ENCODE results near the gene ESPN.
"Not testable (repeated sequence)": the region's sequence is repeated elsewhere in the genome, so short reads cannot be mapped to it uniquely, and the experiment has no call there.

Gene ESPN

DNA sequence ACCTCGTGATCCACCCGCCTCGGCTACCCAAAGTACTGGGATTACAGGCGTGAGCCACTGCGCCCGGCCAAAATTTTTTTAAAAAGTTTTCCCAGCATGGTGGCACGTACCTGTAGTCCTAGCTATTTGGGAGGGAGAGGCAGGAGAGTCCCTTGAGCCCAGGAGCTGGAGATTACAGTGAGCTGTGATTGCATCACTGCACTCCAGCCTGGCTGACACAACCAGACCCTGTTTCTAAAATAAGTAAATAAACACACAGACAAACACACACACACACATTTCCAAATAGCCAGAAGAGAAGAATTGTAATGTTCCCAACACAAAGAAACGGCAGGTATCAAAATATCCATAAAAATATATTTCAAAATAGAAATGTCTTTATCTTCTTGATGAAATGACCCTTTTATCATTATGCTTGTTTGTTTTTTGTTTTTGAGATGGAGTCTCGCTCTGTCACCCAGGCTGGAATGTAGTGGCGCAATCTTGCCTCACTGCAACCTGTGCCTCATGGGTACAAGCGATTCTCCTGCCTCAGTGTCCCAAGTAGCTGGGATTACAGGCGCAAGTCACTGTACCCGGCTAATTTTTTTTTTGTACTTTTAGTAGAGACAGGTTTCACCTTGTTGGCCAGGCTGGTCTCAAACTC, 14.2 kb upstream of the ESPN start:
- no peak for DNase-seq

GRCh38 chr1:6412896-6413295, 11.7 kb upstream of the ESPN start:
- DNase-seq = no peak

DNA sequence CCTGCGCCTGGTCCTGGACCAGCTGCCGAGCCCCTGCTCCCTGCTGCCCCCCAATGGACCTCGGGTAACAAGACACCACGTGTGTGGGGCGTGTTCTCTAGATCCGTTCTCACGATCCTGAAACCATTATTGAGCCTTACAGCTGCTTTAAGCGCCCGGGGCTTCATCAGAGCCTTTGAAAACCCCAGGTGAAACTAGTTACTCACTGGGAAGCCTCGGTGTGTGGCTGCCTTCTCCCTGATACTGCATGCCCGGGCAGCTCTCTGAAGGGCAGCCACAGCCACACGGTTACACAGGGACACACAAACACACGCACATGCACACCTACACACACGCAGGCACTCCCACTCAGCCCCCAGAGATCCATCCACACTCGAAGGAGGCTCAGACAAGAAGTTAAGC, 10.1 kb upstream of the ESPN start:
- DNase-seq = no peak

- DNase-seq = no peak
Observed at GRCh38 chr1:6414881-6415626, 9.5 kb upstream of the ESPN start.

DNA sequence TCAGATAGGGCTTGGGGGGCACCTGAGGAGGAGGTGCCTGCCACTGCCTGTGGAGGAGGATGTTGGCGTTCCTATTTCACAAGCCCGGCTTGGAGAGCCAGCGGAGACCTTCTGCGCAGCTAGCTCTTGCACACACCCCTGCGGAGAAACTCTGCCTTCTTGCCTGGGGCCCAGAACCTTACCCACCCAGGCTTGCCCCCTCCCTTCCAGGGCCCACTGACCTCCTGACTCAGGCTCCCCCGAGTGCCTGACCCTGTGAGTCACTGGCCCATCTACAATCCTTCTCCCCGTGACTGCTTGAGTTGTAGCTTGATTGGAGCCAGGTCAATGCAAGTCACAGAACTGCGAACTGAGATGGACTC, 8.3 kb upstream of the ESPN start:
- no peak for DNase-seq

- no peak for DNase-seq
Observed at GRCh38 chr1:6416906-6417305, 7.7 kb upstream of the ESPN start.

DNA sequence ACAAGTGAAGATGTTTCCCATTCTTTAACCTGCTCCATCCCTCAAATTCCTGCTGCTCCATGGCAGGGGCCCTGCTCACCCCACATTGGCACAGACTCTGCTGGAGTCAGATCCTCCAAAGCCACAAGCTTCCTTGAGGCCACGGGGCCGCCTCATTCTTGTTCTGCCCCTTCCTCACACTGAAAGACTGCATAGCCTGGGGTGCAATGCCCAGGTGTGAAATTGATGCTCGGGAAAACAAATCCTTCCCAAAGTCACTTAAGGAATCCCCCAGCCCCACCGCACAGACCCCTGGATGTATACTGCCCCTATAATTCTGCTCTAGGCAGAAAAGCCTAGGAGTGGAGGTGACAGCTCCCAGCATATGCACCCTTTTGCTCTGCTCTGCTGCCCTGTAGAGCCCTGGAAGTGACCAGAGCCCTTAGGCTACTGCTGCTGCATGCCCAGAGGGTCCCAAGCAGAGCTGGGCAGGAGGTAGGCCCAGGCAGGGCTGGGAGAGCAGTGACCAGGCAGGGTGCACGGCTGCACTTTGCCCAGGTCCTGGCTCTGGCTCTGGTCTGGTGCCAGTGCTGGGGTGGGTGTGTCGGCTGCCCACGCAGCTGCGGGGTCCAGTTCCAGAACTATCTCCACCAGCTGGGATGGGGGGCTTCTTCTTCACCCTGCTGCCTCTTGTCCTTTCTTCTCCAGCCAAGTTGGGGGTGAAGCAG, 6.5 kb upstream of the ESPN start:
- DNase-seq = no peak

- no peak for DNase-seq
Observed at GRCh38 chr1:6418668-6419396, 5.7 kb upstream of the ESPN start.

DNA sequence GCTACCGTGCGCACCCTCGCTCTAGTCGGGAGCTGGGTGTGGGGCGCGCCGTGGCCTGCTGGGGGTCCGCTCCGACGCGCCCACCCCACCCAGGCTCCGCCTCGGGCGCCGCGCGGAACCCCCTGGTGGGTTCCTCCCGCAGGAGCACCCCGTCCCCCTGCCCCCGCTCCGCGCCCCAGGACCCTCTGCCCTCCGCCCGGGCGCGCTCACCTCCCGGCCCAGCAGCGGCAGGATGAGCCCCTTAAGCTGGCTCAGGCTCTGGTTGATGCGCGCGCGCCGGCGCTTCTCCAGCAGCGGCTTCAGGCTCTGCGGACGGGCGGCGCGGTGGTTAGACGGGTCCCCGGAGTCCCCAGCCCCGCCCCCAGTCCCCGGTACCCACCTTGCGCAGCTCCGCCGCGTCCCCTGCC, 5.2 kb upstream of the ESPN start:
- no peak for DNase-seq

DNA sequence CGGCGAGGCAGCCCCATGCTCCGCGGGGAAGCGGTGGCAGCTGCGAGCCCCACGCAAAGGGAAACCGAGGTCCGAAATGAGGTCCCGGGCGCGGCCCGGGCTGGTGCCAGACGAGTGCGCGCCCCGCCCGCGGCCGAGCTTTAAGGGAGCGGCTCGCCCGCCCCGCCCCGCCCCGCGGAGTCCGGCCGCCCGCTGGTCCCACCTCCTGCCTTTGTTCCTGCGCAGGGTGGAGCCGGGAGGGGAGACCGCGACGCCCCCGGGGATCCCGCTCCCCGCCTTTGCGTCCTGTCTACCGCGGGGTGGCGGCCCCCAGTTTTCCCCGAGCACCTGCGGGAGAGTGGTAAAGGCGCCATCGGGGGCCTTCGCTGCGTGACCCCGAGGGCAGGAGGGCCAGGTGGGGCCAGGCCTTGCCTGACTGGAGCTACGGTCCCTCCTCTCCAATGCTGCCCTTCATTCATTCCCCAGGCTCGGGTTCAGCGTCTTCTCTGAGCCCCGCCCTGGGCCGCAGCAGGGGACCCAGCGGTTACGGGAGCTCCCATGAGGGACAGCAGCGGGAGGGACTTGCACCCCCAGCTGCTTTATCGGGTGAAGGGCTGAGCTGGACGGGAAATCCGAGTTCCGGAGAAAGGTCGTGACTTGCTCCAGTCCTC, 4.6 kb upstream of the ESPN start, which contains the start of gene HES2:
TSS of gene HES2 (minus strand) at position 116 of the 650 bp plus-strand sequence. CDS start at position 17, 99 bp downstream.
- DNase-seq = no peak

DNA sequence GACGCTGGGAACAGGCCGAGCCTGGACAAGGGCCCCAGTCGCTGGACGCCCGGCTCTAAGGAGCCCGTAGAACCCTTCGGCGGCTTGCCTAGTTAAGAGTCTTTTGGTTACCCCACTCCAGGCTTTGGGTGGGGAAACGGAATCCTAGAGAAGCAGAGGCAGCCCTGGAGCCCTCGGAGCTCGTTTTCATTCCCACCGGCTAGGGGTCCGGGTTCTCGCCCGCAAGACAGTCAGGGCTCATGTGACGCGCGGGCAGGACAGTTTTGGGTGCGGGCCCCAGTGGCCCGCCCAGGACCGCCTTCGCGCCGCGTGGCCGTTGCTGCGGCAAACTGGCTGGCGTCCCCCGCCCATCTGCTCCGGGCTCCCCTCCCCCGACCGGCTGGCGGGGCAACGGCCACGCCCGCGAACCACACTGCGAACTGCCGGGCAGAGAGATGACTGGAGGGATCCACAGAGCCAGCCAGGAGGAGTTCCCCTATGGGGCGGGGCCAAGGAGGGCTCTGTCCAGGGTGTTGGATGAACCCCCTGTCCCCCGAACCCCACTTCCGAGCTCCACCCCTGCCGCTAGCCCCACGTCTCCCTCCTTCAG, 4.0 kb upstream of the ESPN start:
- DNase-seq = no peak

GRCh38 chr1:6421266-6421665, 3.3 kb upstream of the ESPN start:
- DNase-seq = no peak

DNA sequence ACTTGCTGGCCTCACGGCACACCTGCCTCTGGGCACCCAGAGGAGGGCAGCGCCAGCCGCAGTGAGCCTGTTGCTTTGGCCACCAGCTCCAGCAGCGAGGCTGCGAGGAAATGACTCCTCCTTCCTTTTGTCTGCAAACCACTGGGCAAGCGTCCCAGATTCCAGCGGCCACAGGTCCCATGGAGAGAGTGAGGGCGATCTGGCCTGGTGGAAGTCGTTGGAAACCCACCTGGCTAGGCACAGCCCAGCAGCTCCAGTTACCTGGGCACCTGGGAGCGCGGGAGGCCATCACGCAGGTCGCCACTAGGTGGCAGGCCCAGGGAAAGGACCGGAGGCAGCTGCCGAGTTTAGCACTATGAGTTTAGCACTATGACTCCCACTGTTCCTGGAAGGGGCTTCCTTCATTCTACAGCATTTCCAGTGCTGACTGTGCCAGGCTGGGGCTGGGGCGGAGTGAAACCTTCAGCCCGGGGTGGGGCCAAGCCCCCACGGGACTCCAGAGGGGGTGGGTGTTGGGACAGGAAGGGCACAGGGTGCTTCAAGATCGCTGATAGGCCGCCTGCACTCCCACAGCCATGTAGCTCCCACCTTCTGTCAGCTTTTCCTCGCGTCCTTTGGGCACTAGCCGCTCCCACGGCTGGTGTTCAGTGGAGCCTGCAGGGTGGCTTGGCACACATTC, 1.1 kb upstream of the ESPN start:
- DNase-seq = no peak

GRCh38 chr1:6424000-6424565, 493 bp upstream of the ESPN start:
- DNase-seq = no peak

GRCh38 chr1:6425658-6426057, 1.1 kb downstream of the ESPN start:
- no peak for DNase-seq

DNA sequence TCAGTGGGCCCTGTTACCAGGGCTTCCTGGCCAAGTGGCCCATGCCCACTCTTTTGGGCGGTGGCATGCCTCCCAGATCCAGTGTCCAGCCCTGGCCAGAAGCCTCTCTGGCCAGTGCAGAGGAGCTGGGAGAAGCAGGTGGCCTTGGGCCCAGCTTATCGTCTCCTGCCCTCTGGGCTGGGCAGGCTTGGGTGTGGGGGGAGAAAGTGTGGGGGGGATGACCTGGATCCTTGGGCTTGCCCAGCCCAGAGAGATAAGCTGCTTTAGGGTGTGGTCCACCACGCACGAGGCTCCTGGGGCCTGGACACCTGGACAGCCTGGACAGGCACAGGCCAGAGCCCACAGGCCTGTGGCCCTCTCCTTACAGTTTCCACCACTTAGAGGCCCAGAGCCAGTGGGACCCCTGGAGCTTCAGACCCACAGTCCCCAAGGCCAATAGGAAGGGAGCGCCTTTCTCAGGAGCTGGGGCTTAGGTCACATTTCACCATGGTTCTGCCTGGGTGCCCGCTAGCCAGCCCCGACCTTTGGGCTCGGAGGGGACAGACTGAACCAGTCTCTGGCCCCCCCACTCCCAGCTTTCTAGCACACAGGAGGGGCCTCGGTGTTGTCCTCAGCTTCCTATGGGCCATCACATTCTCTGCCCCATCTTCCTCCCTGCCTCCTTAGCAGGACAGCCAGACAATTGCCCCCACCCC, 1.8 kb downstream of the ESPN start:
- DNase-seq = no peak

GRCh38 chr1:6426972-6427350, 2.4 kb downstream of the ESPN start:
- DNase-seq = no peak

- DNase-seq = no peak
Observed at GRCh38 chr1:6427441-6428390, 3.1 kb downstream of the ESPN start.

DNA sequence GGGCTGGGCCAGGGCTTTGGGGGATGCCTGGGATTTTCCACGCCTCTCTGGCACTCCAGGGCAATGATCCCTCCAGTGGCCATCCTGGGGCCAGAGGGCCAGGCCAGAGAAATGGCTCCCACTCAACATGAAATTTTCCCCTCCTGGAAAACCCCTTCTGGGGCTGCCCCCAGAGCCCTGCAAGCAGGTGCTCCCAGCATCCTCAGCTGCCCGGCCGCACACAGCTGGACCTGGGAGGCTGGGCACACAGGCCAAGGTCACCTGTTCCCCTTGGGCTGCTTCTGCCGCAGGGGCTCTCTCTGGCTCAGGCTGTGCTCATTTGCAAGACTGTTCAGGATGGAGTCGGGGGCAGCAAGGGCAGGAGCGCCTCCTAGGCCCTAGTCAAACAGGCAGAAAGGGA, 3.9 kb downstream of the ESPN start:
- DNase-seq = not testable (repeated sequence)

All from NCI-H774 (cell line).